ENCODE measurements around the gene FKBP4.

GRCh38 chr12:2813214-2814185, 18.7 kb downstream of the FKBP4 start:
- TF ChIP-seq CTCF (IDR thresholded peaks at IDR 0.05) (peak in 6 of 7 experiments; percentile 32 to 66 (median 52)), POLR2A (IDR thresholded peaks at IDR 0.05) (no peak)
